Prostate gland (tissue), 2 donors: ENCODE data around the gene PRKAG2. TPM values are rescaled to one million over a fixed set of nuclear protein-coding genes. Genes with fewer than 3 reads are reported as not detected.

ENCODE experiments used
- DNase-seq: peaks from one replicate; pipeline ENCODE4 v3.0.0-alpha.2; 2019; ENCODE audit warnings: low spot score
- H3K27ac ChIP-seq, 2 donors: fragments of 200-600 bp; sonication (generic); 2 replicates each; pipeline ENCODE4 v1.5.1; 2017 to 2019
- H3K27me3 ChIP-seq: fragments of 200-600 bp; sonication (generic); replicated peaks from 2 replicates; pipeline ENCODE4 v1.5.1; 2019; ENCODE audit not compliant: insufficient read depth
- H3K36me3 ChIP-seq, 2 donors: fragments of 200-600 bp; sonication (generic); 1 replicate in 1 of 2; 2 replicates in 1 of 2; pipeline versions ENCODE4 v1.5.1 to v1.8.1; 2017 to 2019
- H3K4me1 ChIP-seq: fragments of 200-600 bp; sonication (generic); replicated peaks from 2 replicates; pipeline ENCODE4 v1.5.1; 2019
- H3K4me3 ChIP-seq, 2 donors: fragments of 200-600 bp; sonication (generic); 2 replicates each; pipeline ENCODE4 v1.5.1; 2017 to 2019
- H3K9me3 ChIP-seq: fragments of 200-600 bp; sonication (generic); 2 replicates; pipeline ENCODE4 v1.5.1; 2017
- POLR2A ChIP-seq: fragments of 450-650 bp; IDR thresholded peaks from one replicate; pipeline ENCODE4 v1.6.1; 2016; ENCODE audit warnings: antibody characterized with exemption, mild to moderate bottlenecking
- POLR2AphosphoS5 ChIP-seq: sonication (generic); formaldehyde crosslinking; IDR thresholded peaks from one replicate; pipeline ENCODE4 v1.6.1; 2017; ENCODE audit warnings: antibody characterized with exemption
- WGBS: methylation state at CpG from one replicate; pipeline ENCODE4 v1.1.5; 2018; 5-methylcytosine and 5-hydroxymethylcytosine counted together
- intact Hi-C: fragments of 100-400 bp; cut with DNase I; formaldehyde crosslinking; loops from one replicate; pipeline ENCODE4 v1.14.2; 2022
- total RNA-seq, 2 donors: library from RNA; depleted of rRNA; stranded (reverse); fragments of >200 nt; gene quantifications; one replicate each; pipeline ENCODE4 v1.1.0, GENCODE V29; 2016
- TF ChIP-seq, protein P1 (sequence below), 4 experiments: fragments of 200-600 bp in 2 of 4; fragments of 450-650 bp in 2 of 4; sonication (generic) in 2 of 4; IDR thresholded peaks; 1 replicate in 3 of 4; 2 replicates in 1 of 4; pipeline ENCODE4 v1.5.1; 2016 to 2019; ENCODE audit warnings: antibody characterized with exemption in 4 of 4, mild to moderate bottlenecking in 2 of 4, moderate library complexity in 2 of 4

Gene PRKAG2
- total RNA-seq, 2 donors from 2014 or later, result 31.6 to 38.1 TPM

- TF ChIP-seq, protein P1, sequence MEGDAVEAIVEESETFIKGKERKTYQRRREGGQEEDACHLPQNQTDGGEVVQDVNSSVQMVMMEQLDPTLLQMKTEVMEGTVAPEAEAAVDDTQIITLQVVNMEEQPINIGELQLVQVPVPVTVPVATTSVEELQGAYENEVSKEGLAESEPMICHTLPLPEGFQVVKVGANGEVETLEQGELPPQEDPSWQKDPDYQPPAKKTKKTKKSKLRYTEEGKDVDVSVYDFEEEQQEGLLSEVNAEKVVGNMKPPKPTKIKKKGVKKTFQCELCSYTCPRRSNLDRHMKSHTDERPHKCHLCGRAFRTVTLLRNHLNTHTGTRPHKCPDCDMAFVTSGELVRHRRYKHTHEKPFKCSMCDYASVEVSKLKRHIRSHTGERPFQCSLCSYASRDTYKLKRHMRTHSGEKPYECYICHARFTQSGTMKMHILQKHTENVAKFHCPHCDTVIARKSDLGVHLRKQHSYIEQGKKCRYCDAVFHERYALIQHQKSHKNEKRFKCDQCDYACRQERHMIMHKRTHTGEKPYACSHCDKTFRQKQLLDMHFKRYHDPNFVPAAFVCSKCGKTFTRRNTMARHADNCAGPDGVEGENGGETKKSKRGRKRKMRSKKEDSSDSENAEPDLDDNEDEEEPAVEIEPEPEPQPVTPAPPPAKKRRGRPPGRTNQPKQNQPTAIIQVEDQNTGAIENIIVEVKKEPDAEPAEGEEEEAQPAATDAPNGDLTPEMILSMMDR (IDR thresholded peaks at IDR 0.05), result no peak
- TF ChIP-seq POLR2A (no peak), POLR2AphosphoS5 (no peak)
- Histone ChIP-seq H3K9me3 (no peaks in the 10 kb centered on the region), H3K4me3 (no peak overlapping the region), H3K4me1 (no peaks in the 10 kb centered on the region), H3K36me3 (no peaks in the 10 kb centered on the region), H3K27me3 (no peaks in the 10 kb centered on the region), H3K27ac (no peak overlapping the region)
- 92% methylated on average over 22 of the region's 22 CpGs for WGBS
- intact Hi-C loops, result no loop called here
- no peak for DNase-seq
Observed at GRCh38 chr7:151809146-151809863, 67.6 kb downstream of the PRKAG2 start.

GRCh38 chr7:151808400-151809145, 68.3 kb downstream of the PRKAG2 start:
- TF ChIP-seq, protein P1 (IDR thresholded peaks at IDR 0.05), result no peak
- no peak for TF ChIP-seq POLR2A
- Histone ChIP-seq H3K36me3 (no peaks in the 10 kb centered on the region), H3K9me3 (no peaks in the 10 kb centered on the region), H3K27me3 (no peaks in the 10 kb centered on the region), H3K27ac (no peak overlapping the region), H3K4me3 (no peak overlapping the region), H3K4me1 (no peaks in the 10 kb centered on the region)
- WGBS, result 90% methylated on average over 24 of the region's 24 CpGs
- intact Hi-C loops, result no loop called here
- no peak for DNase-seq

DNA sequence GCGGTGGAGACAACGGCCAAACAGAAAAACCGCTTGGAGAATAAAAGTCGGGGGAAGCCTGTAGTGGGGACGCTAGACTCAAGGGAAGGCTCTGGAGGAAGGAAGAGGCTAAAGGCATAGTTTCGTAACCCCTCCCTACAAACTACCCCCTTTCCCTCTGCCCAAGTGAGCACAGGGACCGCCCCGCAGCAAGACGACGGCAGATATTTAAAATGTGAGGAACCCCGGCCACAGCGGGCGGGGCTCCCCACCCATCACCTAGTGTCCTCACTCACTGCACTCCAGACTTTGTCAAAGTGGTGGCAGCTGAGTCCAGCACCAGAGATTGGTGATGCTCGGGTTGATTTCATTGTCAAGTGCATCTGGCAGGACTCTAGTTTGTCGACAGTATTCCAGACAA, 69.1 kb downstream of the PRKAG2 start:
- intact Hi-C loops, result no loop called here
- H3K27me3 ChIP-seq, result no peaks in the 10 kb centered on the region
- WGBS, result 84% methylated on average over 15 of the region's 15 CpGs
- H3K4me3 ChIP-seq, result no peak overlapping the region
- no peaks in the 10 kb centered on the region for H3K4me1 ChIP-seq
- H3K27ac ChIP-seq, result no peak overlapping the region
- H3K9me3 ChIP-seq, result no peaks in the 10 kb centered on the region
- TF ChIP-seq POLR2AphosphoS5 (no peak), POLR2A (no peak)
- TF ChIP-seq, protein P1 (IDR thresholded peaks at IDR 0.05), result no peak
- no peaks in the 10 kb centered on the region for H3K36me3 ChIP-seq
- DNase-seq, result no peak

- intact Hi-C loops, result no loop called here
- Histone ChIP-seq H3K27me3 (no peaks in the 10 kb centered on the region), H3K27ac (no peak overlapping the region), H3K4me1 (no peaks in the 10 kb centered on the region), H3K9me3 (no peaks in the 10 kb centered on the region), H3K4me3 (no peak overlapping the region), H3K36me3 (no peaks in the 10 kb centered on the region)
- no peak for DNase-seq
- TF ChIP-seq POLR2AphosphoS5 (no peak), POLR2A (no peak)
- TF ChIP-seq, protein P1 (IDR thresholded peaks at IDR 0.05), result no peak
- 90% methylated on average over 19 of the region's 19 CpGs for WGBS
Observed at GRCh38 chr7:151806952-151807775, 69.8 kb downstream of the PRKAG2 start.
